Panc1 (cell line): Measurements from ENCODE around the gene PTPRE.

ENCODE experiments used
- POLR2AphosphoS5 ChIP-seq: IDR thresholded peaks from 2 replicates; pipeline ENCODE4 v1.6.1; 2012; ENCODE audit warnings: mild to moderate bottlenecking, low read depth, low read length, moderate library complexity
- REST ChIP-seq, 2 experiments: IDR thresholded peaks; 2 replicates each; pipeline ENCODE4 v1.6.1; 2011 to 2012; ENCODE audit warnings: low read depth in 2 of 2, control low read depth in 1 of 2, low read length in 1 of 2, mild to moderate bottlenecking in 1 of 2, moderate library complexity in 1 of 2; ENCODE audit not compliant: insufficient read depth in 1 of 2

- TF ChIP-seq REST (IDR thresholded peaks at IDR 0.05; ENCODE audit: insufficient read depth in 1 of 2, low read depth in 2 of 2, low read length in 1 of 2) (no peak), POLR2AphosphoS5 (no peak)
Measured at GRCh38 chr10:128060341-128061250, 153.7 kb downstream of the PTPRE start.
